HG03095 (cell line): ENCODE data around the gene PYGB.
"Not testable (repeated sequence)": the region's sequence is repeated elsewhere in the genome, so short reads cannot be mapped to it uniquely, and the experiment has no call there.

Experiments
- ATAC-seq: cut with Tn5 transposase; IDR thresholded peaks from one replicate; pipeline ENCODE4 v1.9.1; 2021; ENCODE audit warnings: moderate library complexity; ENCODE audit not compliant: unreplicated experiment

The PYGB gene

GRCh38 chr20:25309395-25310267 is 61.7 kb downstream of the PYGB start:
- ATAC-seq, result no peak

GRCh38 chr20:25310268-25310920 is 62.5 kb downstream of the PYGB start:
- ATAC-seq, result peak; percentile 96

GRCh38 chr20:25310921-25311728 is 63.2 kb downstream of the PYGB start:
- no peak for ATAC-seq

- ATAC-seq, result not testable (repeated sequence)
Measured at GRCh38 chr20:25312716-25313115, 64.8 kb downstream of the PYGB start.

- no peak for ATAC-seq
Measured at GRCh38 chr20:25313593-25313992, 65.7 kb downstream of the PYGB start.

- no peak for ATAC-seq
Measured at GRCh38 chr20:25314497-25315417, 66.9 kb downstream of the PYGB start.

GRCh38 chr20:25315418-25316210 is 67.7 kb downstream of the PYGB start:
- no peak for ATAC-seq

GRCh38 chr20:25316506-25317190 is 68.8 kb downstream of the PYGB start:
- no peak for ATAC-seq

- ATAC-seq, result no peak
Measured at GRCh38 chr20:25317351-25318075, 69.6 kb downstream of the PYGB start.

- peak; percentile 91 for ATAC-seq
Measured at GRCh38 chr20:25318471-25319240, 70.8 kb downstream of the PYGB start.

- ATAC-seq, result no peak
Measured at GRCh38 chr20:25319241-25320034, 71.6 kb downstream of the PYGB start.

GRCh38 chr20:25320035-25320800 is 72.3 kb downstream of the PYGB start:
- ATAC-seq, result no peak

- no peak for ATAC-seq
Measured at GRCh38 chr20:25321262-25321831, 73.5 kb downstream of the PYGB start.

- ATAC-seq, result no peak
Measured at GRCh38 chr20:25321991-25322390, 74.1 kb downstream of the PYGB start.

- ATAC-seq, result no peak
Measured at GRCh38 chr20:25323496-25324246, 75.8 kb downstream of the PYGB start.
